ENCODE results near the gene DNPH1. TPM values are rescaled to one million over a fixed set of nuclear protein-coding genes. Genes with fewer than 3 reads are reported as not detected.
A peak's percentile ranks its signal among the peaks of the same experiment; 100 is the strongest.

Gene DNPH1
- polyA plus RNA-seq, 1 donor = 20.3 TPM

GRCh38 chr6:43211955-43212354 is 17.3 kb downstream of the DNPH1 start:
- DNase-seq = no peak

GRCh38 chr6:43207286-43207685 is 22.0 kb downstream of the DNPH1 start:
- DNase-seq = no peak

- DNase-seq = no peak
These were observed 23.4 kb downstream of the DNPH1 start for GRCh38 chr6:43205849-43206248.

GRCh38 chr6:43204271-43205105 is 24.8 kb downstream of the DNPH1 start:
- no peak for DNase-seq

GRCh38 chr6:43203718-43204095 is 25.6 kb downstream of the DNPH1 start:
- no peak for DNase-seq

- no peak for DNase-seq
These were observed 26.1 kb downstream of the DNPH1 start for GRCh38 chr6:43203029-43203717.

- DNase-seq = no peak
These were observed 26.8 kb downstream of the DNPH1 start for GRCh38 chr6:43202451-43202850.

- DNase-seq = no peak
These were observed 28.7 kb downstream of the DNPH1 start for GRCh38 chr6:43200541-43200940.

GRCh38 chr6:43199912-43200311 is 29.4 kb downstream of the DNPH1 start:
- DNase-seq = no peak

- no peak for DNase-seq
These were observed 32.9 kb downstream of the DNPH1 start for GRCh38 chr6:43196337-43196736.

- no peak for DNase-seq
These were observed 35.4 kb downstream of the DNPH1 start for GRCh38 chr6:43193929-43194328.

- no peak for DNase-seq
These were observed 36.4 kb downstream of the DNPH1 start for GRCh38 chr6:43192911-43193310.

- DNase-seq = no peak
These were observed 39.4 kb downstream of the DNPH1 start for GRCh38 chr6:43189776-43190304.

GRCh38 chr6:43188426-43188825 is 40.9 kb downstream of the DNPH1 start:
- DNase-seq = no peak

GRCh38 chr6:43187821-43188220 is 41.5 kb downstream of the DNPH1 start:
- DNase-seq = no peak

GRCh38 chr6:43186706-43187105 is 42.6 kb downstream of the DNPH1 start:
- no peak for DNase-seq

GRCh38 chr6:43186019-43186418 is 43.3 kb downstream of the DNPH1 start:
- no peak for DNase-seq

GRCh38 chr6:43185391-43185985 is 43.8 kb downstream of the DNPH1 start:
- no peak for DNase-seq

- DNase-seq = no peak
These were observed 44.9 kb downstream of the DNPH1 start for GRCh38 chr6:43184268-43184985.

GRCh38 chr6:43183441-43183840 is 45.8 kb downstream of the DNPH1 start:
- DNase-seq = no peak

- DNase-seq = peak; percentile 88
These were observed 47.1 kb downstream of the DNPH1 start, which contains the start of gene CUL9 for GRCh38 chr6:43181942-43182860. Gene CUL9, plus strand, starts transcription at chr6:43182196. Its CDS starts 2,115 bp downstream, at chr6:43184311.

GRCh38 chr6:43181621-43181941 is 47.7 kb downstream of the DNPH1 start:
- no peak for DNase-seq
